ENCODE data around the gene TCIRG1. TPM values are rescaled to one million over a fixed set of nuclear protein-coding genes. Genes with fewer than 3 reads are reported as not detected.
A peak's percentile ranks its signal among the peaks of the same experiment; 100 is the strongest.

The TCIRG1 gene
- total and polyA plus RNA-seq, 4 donors: 32.2 to 96.1 (median 44.5) TPM

- 67% methylated on average over 12 of the region's 12 CpGs for WGBS
- H3K9me3 ChIP-seq (ENCODE audit: control insufficient read depth in 4 of 4, low read length in 3 of 4): no peaks in the 10 kb centered on the region
- H3K4me3 ChIP-seq (ENCODE audit: low read depth in 1 of 3, low read length in 3 of 3): no peak overlapping the region
- H3K4me1 ChIP-seq (ENCODE audit: control insufficient read depth in 4 of 4, insufficient read depth in 4 of 4, low read length in 3 of 4): peaks cover 6 to 28% (median 22%) of the 10 kb centered on the region in 4 donors
- H3K36me3 ChIP-seq (ENCODE audit: control insufficient read depth in 4 of 4, insufficient read depth in 3 of 4, low read depth in 1 of 4, low read length in 3 of 4): no peaks in the 10 kb centered on the region
- DNase-seq (ENCODE audit: low spot score): no peak
- H3K9ac ChIP-seq (ENCODE audit: low read depth in 1 of 2, low read length in 2 of 2): no peak overlapping the region
- H3K27ac ChIP-seq (ENCODE audit: low read depth in 1 of 2, low read length in 2 of 2): peak overlapping the region; percentile 82 to 86
- TF ChIP-seq RXRA (IDR thresholded peaks at IDR 0.05): no peak
- TF ChIP-seq NR2F2 (IDR thresholded peaks at IDR 0.05): no peak
- TF ChIP-seq RAD21 (IDR thresholded peaks at IDR 0.05): no peak
- TF ChIP-seq, protein P1, sequence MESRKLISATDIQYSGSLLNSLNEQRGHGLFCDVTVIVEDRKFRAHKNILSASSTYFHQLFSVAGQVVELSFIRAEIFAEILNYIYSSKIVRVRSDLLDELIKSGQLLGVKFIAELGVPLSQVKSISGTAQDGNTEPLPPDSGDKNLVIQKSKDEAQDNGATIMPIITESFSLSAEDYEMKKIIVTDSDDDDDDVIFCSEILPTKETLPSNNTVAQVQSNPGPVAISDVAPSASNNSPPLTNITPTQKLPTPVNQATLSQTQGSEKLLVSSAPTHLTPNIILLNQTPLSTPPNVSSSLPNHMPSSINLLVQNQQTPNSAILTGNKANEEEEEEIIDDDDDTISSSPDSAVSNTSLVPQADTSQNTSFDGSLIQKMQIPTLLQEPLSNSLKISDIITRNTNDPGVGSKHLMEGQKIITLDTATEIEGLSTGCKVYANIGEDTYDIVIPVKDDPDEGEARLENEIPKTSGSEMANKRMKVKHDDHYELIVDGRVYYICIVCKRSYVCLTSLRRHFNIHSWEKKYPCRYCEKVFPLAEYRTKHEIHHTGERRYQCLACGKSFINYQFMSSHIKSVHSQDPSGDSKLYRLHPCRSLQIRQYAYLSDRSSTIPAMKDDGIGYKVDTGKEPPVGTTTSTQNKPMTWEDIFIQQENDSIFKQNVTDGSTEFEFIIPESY (IDR thresholded peaks at IDR 0.05): no peak
- no peak for TF ChIP-seq TAF1 (conservative IDR thresholded peaks at IDR 0.05)
- no peak for TF ChIP-seq CTCF (IDR thresholded peaks at IDR 0.05; ENCODE audit: low read depth, low read length, missing input control)
- no peak for TF ChIP-seq EGR1 (IDR thresholded peaks at IDR 0.05; ENCODE audit: low read depth in 2 of 2)
- TF ChIP-seq YY1 (IDR thresholded peaks at IDR 0.05): no peak
- TF ChIP-seq, protein P2, sequence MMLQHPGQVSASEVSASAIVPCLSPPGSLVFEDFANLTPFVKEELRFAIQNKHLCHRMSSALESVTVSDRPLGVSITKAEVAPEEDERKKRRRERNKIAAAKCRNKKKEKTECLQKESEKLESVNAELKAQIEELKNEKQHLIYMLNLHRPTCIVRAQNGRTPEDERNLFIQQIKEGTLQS (IDR thresholded peaks at IDR 0.05): no peak
- TF ChIP-seq JUND (IDR thresholded peaks at IDR 0.05): no peak
- no peak for TF ChIP-seq GABPA (IDR thresholded peaks at IDR 0.05 in 1 of 2, conservative IDR thresholded peaks at IDR 0.05 in 1 of 2)
- TF ChIP-seq HNF4A (conservative IDR thresholded peaks at IDR 0.05): no peak
- no peak for TF ChIP-seq FOXA2 (IDR thresholded peaks at IDR 0.05)
- H3K27me3 ChIP-seq (ENCODE audit: control insufficient read depth in 4 of 4, insufficient read depth in 4 of 4, low read length in 3 of 4): no peaks in the 10 kb centered on the region
Observed at GRCh38 chr11:68009391-68010089, 29.3 kb upstream of the TCIRG1 start.

DNA sequence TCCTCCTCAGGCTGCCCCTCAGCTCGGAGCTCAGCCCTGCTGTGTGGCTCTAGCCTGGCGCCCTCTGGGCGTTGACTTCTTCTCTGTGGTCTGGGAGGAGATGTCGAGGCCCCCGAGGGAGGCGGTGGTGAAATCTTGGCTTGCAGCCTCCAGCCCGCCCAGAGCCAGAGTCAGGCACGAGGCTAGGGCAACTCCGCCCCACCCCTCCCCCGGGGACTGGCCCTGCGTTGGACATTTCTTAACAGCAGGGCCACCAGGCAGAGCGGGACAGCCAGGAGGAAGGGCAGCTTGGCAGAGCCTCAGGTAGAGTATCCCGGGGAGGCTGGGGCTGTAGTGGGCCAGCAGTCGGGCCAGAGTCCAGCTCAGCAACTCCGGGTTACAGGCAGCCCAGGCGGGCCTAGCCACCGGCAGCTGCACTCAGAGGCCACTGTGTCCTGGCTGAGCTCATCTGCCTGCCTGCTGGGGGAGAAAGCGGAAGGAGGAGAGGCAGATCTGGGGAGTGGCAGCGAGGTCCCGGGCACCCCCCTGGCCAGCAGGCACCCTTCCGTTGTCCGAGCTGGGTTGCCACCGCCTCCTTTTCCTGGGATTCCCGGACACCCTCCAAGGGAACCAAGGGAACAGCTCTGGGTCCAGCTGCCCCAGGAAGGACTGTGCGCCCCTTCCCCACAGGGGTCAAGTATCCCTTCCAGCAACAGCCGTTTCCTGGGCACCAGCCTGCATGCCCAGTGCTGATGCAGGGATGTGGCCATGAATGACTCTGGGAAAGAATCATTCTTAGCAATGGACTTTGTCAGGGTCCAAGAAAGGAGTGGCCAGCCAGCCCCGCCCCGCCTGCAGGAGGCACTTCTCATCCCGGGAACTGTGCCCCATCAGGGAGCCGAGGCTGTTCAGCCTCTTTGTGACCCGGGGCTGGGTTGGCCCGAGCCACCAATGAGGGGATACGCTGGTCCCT, 28.5 kb upstream of the TCIRG1 start, which contains the start of gene ALDH3B1:
Gene ALDH3B1, plus strand, starts transcription at position 238 of the 952 bp plus-strand sequence. CDS start 4,971 bp downstream, outside the sequence.
- peak within 1 kb of the TSS in 1 of 2 donors; percentile 37 for H3K9ac ChIP-seq (ENCODE audit: low read depth in 1 of 2, low read length in 2 of 2)
- no peaks in the 10 kb centered on the region for H3K27me3 ChIP-seq (ENCODE audit: control insufficient read depth in 4 of 4, insufficient read depth in 4 of 4, low read length in 3 of 4)
- WGBS: 19% methylated on average over 33 of the region's 33 CpGs
- H3K36me3 ChIP-seq (ENCODE audit: control insufficient read depth in 4 of 4, insufficient read depth in 3 of 4, low read depth in 1 of 4, low read length in 3 of 4): no peaks in the 10 kb centered on the region
- TF ChIP-seq REST (IDR thresholded peaks at IDR 0.05): peak; percentile 60
- peak; percentile 46 for TF ChIP-seq NR2F2 (IDR thresholded peaks at IDR 0.05)
- TF ChIP-seq HNF4A (conservative IDR thresholded peaks at IDR 0.05): peak; percentile 87 to 88
- peak; percentile 95 for TF ChIP-seq SP1 (IDR thresholded peaks at IDR 0.05)
- peak; percentile 71 for TF ChIP-seq YY1 (IDR thresholded peaks at IDR 0.05)
- no peak for TF ChIP-seq EGR1 (IDR thresholded peaks at IDR 0.05; ENCODE audit: low read depth in 2 of 2)
- peak in 1 of 2 donors; percentile 60 for TF ChIP-seq JUND (IDR thresholded peaks at IDR 0.05)
- peak in 1 of 2 donors; percentile 59 for TF ChIP-seq RAD21 (IDR thresholded peaks at IDR 0.05)
- TF ChIP-seq RXRA (IDR thresholded peaks at IDR 0.05): peak; percentile 85 to 89
- TF ChIP-seq FOXA2 (IDR thresholded peaks at IDR 0.05): no peak
- TF ChIP-seq, protein P3, sequence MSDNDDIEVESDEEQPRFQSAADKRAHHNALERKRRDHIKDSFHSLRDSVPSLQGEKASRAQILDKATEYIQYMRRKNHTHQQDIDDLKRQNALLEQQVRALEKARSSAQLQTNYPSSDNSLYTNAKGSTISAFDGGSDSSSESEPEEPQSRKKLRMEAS (IDR thresholded peaks at IDR 0.05): no peak
- TF ChIP-seq HNF4G (IDR thresholded peaks at IDR 0.05): peak; percentile 49
- H3K4me1 ChIP-seq (ENCODE audit: control insufficient read depth in 4 of 4, insufficient read depth in 4 of 4, low read length in 3 of 4): peaks cover 6 to 28% (median 22%) of the 10 kb centered on the region in 4 donors
- no peaks in the 10 kb centered on the region for H3K9me3 ChIP-seq (ENCODE audit: control insufficient read depth in 4 of 4, low read length in 3 of 4)
- peak; percentile 87 for DNase-seq (ENCODE audit: low spot score)
- H3K4me3 ChIP-seq (ENCODE audit: low read depth in 1 of 3, low read length in 3 of 3): peak within 1 kb of the TSS in 2 of 3 donors; percentile 23 to 27
- H3K27ac ChIP-seq (ENCODE audit: low read depth in 1 of 2, low read length in 2 of 2): peak within 1 kb of the TSS; percentile 82 to 86
